ENCODE measurements around the gene SLC22A23.

SLC22A23 gene

DNA sequence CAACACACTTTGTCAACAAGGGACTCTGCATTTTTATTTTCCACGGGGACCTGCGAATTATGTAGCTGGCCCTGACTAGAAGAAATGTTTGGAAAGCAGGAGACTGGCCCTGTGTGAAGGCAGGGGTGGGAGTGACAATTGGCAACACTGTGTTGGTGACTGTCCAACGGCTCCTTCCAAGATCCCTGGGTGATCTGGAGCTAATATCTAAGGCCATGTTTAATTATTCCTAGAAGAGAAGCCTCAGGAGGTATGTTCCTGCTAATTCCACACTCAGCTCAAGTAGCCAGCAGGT, 13.7 kb downstream of the SLC22A23 start:
- DNase-seq (ENCODE audit: low read depth) = no peak

- peak; percentile 63 for DNase-seq (ENCODE audit: low read depth)
These were observed 14.2 kb downstream of the SLC22A23 start for GRCh38 chr6:3442431-3443220.

- DNase-seq (ENCODE audit: low read depth) = no peak
These were observed 15.9 kb downstream of the SLC22A23 start for GRCh38 chr6:3440911-3441310.

DNA sequence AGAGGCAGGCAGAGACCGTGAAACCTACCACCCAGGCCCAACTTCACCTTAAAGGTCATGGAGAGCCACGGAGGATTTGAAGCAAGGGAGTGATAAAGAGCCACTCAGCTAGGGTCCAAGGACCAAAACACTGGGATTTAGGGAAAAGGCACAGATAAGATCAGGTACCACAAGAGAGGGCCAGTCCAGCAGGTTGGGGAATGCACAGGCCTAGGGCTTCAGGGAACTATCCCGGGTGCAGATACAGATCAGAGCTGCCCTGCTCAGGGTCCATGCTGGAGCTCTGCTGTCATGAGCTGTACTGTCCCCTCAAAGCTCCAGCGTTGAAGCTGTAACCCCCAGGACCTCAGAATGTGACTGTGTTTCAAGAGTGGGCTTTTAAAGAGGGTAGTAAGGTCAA, 16.9 kb downstream of the SLC22A23 start:
- DNase-seq (ENCODE audit: low read depth) = no peak

DNA sequence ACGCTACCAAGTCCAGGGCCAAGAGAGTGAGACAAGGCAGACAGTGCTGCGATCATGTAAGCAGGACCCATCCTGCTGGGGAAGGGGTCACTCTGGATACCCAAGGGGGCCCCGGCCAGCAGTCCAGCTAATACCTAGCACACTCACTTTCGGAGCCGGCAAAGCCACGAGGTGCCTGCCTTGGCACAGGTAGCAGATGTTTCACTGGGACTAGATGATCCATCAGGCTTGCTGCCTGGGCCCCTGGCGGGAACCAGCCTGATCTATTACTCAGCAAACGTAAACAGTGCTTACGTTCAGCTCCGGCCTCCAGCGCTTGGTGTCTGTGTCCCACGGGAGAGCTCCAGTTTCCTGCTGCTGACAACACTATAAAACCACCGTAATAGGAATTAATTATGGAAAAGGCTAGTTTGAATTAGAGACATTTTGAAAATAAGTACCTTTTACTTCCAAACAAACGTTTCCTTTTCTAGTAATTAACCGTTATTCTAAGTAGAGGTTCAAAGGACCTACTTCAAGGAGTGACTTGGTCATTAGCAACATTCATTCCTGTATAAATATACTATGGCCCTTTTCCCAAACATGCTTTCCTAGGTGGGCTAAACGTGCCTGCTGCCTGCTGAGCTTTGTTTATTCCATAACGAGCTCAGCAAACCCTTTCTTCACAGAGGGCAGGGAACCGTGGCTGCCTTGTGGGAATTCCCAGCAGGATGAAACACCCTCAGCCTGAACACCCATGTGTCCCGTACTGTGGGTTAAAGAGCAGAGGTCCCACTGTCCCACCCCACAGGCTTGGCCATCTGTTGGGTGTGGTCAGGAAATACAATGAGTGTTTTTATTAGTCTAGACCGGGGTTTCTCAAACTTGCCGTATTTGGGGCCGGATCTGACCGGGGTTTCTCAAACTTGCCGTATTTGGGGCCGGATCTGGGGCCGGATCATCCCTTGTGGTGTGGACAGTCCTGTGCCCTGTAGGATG, 18.4 kb downstream of the SLC22A23 start:
- DNase-seq (ENCODE audit: low read depth) = peak; percentile 81

DNA sequence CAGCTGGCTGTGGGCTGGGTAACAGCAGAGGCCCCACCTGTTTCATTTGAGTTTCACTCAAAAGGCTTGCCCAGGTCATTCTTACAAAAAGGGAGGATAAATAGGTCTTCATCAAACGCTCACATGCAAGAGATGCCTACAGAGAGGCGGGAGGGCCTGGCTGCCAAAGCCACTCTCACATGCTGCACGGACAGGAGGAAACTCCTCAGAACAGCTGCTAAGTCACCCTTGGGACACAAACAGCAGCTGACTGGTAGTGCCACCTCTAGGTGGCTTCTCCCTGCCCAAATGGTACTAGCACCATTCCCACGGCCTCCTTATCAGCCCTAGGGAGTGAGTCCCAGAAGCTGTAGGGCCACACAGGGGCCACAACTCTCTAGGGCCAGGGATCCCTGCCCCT, 23.8 kb downstream of the SLC22A23 start:
- DNase-seq (ENCODE audit: low read depth) = no peak

DNA sequence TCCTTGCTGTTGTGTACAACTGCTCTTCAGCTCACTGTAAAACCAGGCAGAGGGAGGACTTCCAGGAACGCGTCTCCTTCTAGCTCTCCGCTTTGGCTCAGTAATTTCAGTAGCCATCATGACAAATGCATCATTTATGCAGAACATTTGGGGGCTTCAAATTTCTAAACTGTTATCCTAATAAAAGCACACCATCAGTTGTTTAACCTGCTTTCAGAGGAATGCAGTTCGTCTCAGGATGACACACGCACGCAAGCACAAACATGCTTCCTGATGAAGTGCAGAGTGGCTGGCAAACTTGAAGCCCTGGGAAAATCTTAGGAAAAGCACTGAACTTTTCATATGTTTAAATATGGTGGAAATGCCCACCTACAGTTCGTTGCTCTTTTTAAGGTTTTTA, 24.4 kb downstream of the SLC22A23 start:
- no peak for DNase-seq (ENCODE audit: low read depth)

DNA sequence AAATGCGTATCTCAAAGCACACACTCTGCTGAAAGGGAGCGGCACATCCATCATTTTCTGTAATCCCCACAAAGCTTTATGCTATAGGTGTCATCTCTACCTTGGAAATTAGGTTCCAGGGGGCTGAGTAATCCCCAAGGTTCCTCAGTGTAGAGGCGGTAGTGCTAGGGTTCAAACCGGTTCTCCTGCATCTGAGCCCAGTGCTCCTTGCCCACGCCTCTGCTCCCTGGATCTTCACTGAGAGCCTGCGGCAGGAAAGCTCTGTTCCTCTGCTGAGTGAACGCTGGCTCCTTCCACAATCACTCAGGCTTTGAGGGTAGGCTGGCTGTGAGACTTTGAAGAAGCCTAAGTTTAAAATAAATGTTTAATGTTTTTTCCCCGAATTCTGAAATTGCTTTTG, 24.9 kb downstream of the SLC22A23 start:
- DNase-seq (ENCODE audit: low read depth) = no peak

- DNase-seq (ENCODE audit: low read depth) = no peak
These were observed 27.6 kb downstream of the SLC22A23 start for GRCh38 chr6:3429211-3429610.

- no peak for DNase-seq (ENCODE audit: low read depth)
These were observed 28.1 kb downstream of the SLC22A23 start for GRCh38 chr6:3428700-3429099.

DNA sequence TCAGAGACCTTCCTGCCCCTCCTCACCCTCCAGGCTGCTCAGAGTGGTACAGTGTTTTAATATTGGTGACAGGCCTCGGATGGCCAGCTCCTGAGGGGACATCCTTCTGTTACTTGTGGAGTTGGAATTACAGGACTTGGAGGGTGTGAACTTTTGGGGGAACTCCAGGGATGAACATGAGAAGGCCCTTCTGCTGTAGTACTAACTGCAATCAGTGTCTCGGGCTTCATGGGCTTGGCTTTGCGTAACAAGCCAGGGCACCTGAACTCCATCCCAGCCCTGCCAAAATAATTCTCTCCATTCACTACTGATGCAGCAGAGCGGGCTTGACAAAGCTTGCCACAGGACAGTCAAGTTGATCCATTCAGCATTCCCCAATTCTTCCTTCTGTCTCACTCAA, 28.6 kb downstream of the SLC22A23 start:
- no peak for DNase-seq (ENCODE audit: low read depth)

DNA sequence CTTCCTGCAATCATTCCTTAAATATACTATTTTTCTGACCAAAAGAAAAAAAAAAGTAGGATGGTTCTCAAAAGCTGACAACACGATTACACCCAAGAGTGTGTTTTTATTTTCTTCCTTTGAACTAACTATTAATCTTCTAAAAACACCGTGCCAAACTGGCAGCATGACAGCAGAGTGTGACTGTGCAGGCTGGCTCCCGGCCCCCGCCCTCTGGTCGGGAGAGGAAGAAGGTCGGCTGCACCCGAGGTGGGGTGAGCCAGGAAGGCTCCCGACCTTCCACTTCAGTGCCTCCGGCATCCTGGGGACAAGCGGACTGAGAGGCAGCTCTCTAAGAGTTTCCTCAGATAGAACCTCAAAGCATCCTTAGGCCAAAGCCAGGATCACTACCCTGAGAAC, 29.2 kb downstream of the SLC22A23 start:
- no peak for DNase-seq (ENCODE audit: low read depth)

DNA sequence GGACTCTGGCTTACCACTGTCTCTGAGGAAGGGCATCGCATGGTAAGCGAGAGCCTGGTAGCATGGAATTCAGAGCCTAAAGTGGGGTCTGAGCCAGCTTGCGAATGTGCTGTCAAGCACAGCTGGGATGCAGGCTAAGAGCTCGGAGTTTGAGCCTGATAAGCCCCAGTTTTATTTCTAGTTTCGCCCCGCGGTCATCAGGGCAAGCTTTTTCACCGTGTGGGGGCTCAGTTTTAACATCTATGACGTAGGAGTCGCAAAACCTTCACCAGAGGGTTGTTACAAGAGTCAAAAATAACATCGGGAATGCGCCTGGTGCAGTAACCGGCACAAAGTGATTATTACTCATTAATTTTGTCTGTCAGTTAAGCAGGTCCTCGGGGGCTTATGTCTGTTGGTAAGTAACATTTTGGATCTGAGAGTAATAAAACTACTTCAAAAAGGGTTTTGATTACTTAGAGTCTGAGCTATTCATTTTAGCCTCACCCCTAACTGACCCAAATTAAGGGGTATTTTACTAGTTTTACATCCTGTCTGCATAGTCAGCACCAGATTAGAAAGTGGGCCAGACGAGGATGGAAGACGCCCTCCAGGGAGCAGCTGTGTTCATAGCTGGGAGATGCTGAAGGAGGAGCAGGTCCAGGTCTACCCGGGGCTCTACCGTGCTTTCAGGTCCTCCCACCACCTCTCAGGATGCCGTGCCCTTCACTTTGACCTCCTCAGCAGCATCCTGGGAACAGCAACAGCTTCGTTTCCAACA, 29.7 kb downstream of the SLC22A23 start:
- DNase-seq (ENCODE audit: low read depth) = no peak

- no peak for DNase-seq (ENCODE audit: low read depth)
These were observed 30.5 kb downstream of the SLC22A23 start for GRCh38 chr6:3426091-3426926.

- no peak for DNase-seq (ENCODE audit: low read depth)
These were observed 31.3 kb downstream of the SLC22A23 start for GRCh38 chr6:3425574-3425973.

GRCh38 chr6:3424185-3424927, 32.5 kb downstream of the SLC22A23 start:
- no peak for DNase-seq (ENCODE audit: low read depth)

DNA sequence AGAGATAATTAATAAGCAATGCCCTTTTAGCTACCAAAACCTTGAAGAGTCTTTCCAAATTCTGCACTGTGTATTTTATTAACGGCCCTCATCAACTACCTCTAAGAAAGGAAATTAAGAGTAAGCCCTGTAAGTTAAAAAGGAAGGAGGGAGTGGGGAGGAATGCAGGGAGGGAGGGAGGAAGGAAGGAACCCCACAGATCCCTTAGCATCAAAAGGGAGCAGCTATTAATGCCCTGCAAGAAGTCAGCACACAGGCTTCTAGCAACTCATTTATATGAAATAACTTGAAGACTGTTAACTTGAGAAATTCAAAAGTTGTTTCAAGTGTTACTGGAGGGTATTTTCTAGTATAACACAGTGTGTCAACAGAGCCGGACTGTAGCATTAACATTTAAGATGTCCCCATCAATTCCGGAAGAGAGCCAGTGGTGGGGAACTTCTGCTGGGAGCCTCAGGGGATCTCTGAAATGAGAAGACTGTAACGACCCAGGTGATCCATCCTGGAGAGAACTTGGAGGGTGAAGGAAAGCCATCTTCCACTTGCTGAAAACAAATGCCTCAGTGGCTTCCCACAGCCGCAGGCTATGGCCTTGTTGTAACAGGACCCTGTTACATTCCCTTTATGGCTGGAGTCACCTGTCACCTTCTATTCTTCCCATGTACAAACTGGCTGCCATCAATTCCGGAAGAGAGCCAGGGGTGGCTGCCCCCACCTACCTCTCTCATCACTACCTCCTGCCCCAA, 33.2 kb downstream of the SLC22A23 start:
- no peak for DNase-seq (ENCODE audit: low read depth)

DNA sequence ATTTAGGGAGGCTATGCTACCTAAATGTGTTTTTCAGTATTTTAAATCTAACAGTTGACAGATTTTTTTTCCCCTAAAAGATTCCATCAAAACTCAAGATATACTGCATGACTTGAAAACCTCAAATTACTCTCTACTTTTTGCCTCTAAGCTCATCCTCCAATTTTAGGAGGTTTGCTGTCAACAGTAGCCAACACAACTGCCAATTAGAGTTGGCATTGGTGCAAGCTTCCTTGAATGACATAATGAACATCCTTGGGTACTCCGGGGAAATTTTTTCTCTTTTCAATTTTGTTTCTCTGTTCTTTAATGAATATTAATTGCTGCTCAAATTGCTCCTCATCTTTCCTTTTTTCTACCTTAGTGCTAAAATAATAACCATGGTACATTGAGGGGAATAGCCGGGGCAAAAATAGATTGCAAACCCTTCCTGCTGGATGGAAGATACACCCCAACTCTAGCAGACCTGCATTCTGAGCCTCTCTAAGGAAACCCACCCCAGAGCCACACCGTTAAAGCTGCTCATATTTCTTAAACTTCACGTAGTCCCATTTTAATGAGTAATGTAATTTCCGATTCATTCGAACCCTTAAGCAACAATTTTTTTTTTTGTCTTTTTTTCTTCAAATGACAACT, 34.3 kb downstream of the SLC22A23 start:
- no peak for DNase-seq (ENCODE audit: low read depth)

GRCh38 chr6:3421791-3422434, 34.9 kb downstream of the SLC22A23 start:
- DNase-seq (ENCODE audit: low read depth) = peak; percentile 32

Measured in ELR (cell line).